CD8-positive, alpha-beta memory T cell (primary cell): ENCODE results near the gene DCP2. TPM values are rescaled to one million over a fixed set of nuclear protein-coding genes. Genes with fewer than 3 reads are reported as not detected.

Source experiments
- CTCF ChIA-PET: fragments of 350-600 bp; sonication (Branson Sonifier 250); formaldehyde crosslinking; loops from one replicate; lab custom pipeline; 2021; ENCODE audit warnings: antibody characterized with exemption; lab: Charles Lee
- POLR2A ChIA-PET: fragments of 350-600 bp; sonication (Branson Sonifier 250); formaldehyde crosslinking; loops from one replicate; lab custom pipeline; 2021; ENCODE audit warnings: antibody characterized with exemption; lab: Charles Lee
- DNase-seq, 5 donors: peaks; one replicate each; pipeline versions ENCODE4 v3.0.0 to v3.0.0-alpha.2; 2020 to 2022; ENCODE audit warnings: mixed read lengths in 1 of 5
- H3K27ac ChIP-seq: one replicate; pipeline ENCODE4 v1.7.0; 2013; ENCODE audit warnings: low read depth, mild to moderate bottlenecking, low read length, moderate library complexity
- H3K27me3 ChIP-seq: 2 replicates; pipeline ENCODE4 v1.7.0; 2013; ENCODE audit warnings: low read length, mild to moderate bottlenecking; ENCODE audit not compliant: insufficient read depth, poor library complexity, severe bottlenecking
- H3K36me3 ChIP-seq: 2 replicates; pipeline ENCODE4 v1.7.0; 2013; ENCODE audit warnings: mild to moderate bottlenecking, low read length, moderate library complexity; ENCODE audit not compliant: insufficient read depth
- H3K4me1 ChIP-seq: 2 replicates; pipeline ENCODE4 v1.7.0; 2013; ENCODE audit warnings: mild to moderate bottlenecking, low read length, moderate library complexity; ENCODE audit not compliant: insufficient read depth
- H3K4me3 ChIP-seq: 2 replicates; pipeline ENCODE4 v1.7.0; 2013; ENCODE audit warnings: mild to moderate bottlenecking, low read length
- H3K9me3 ChIP-seq: 2 replicates; pipeline ENCODE4 v1.7.0; 2013; ENCODE audit warnings: mild to moderate bottlenecking, low read length
- H3K27ac Mint-ChIP-seq, 8 donors: one replicate each; pipeline ENCODE4 v1.8.0; 2020 to 2021; ENCODE audit warnings: mixed read lengths in 8 of 8, mild to moderate bottlenecking in 6 of 8, inconsistent platforms in 3 of 8, moderate library complexity in 3 of 8
- H3K27me3 Mint-ChIP-seq, 2 donors: one replicate each; pipeline ENCODE4 v1.8.0; 2020 to 2021; ENCODE audit warnings: mixed read lengths in 2 of 2, mild to moderate bottlenecking in 1 of 2, moderate library complexity in 1 of 2
- H3K36me3 Mint-ChIP-seq, 3 donors: one replicate each; pipeline ENCODE4 v1.8.0; 2020 to 2021; ENCODE audit warnings: mixed read lengths in 3 of 3, inconsistent platforms in 1 of 3, mild to moderate bottlenecking in 1 of 3
- H3K4me1 Mint-ChIP-seq, 3 donors: one replicate each; pipeline ENCODE4 v1.8.0; 2020 to 2021; ENCODE audit warnings: mixed read lengths in 3 of 3, inconsistent platforms in 1 of 3, mild to moderate bottlenecking in 1 of 3
- H3K4me3 Mint-ChIP-seq, 7 donors: one replicate each; pipeline ENCODE4 v1.8.0; 2020 to 2021; ENCODE audit warnings: mixed read lengths in 7 of 7, mild to moderate bottlenecking in 6 of 7, moderate library complexity in 4 of 7, inconsistent platforms in 2 of 7
- H3K9me3 Mint-ChIP-seq, 5 donors: one replicate each; pipeline ENCODE4 v1.8.0; 2020 to 2022; ENCODE audit warnings: mixed read lengths in 5 of 5, mild to moderate bottlenecking in 3 of 5, moderate library complexity in 2 of 5, inconsistent platforms in 1 of 5
- polyA plus RNA-seq: library from polyadenylated mRNA; unstranded; fragments of 300-500 nt; fragmentation: Illumina TruSeq; gene quantifications from one replicate; pipeline ENCODE4 v1.2.3, GENCODE V29; 2021
- total RNA-seq, 2 experiments: library from RNA; stranded (reverse); gene quantifications; one replicate each; pipeline ENCODE4 v1.2.3, GENCODE V29; 2021

The DCP2 gene
- total RNA-seq (10 to 100 TPM; 54.5 to 61.5 TPM), polyA plus RNA-seq (59.5 TPM)

- Mint-ChIP-seq H3K36me3 (peaks cover 0 to 26% (median 0%) of the 10 kb centered on the region in 3 donors), H3K4me3 (peak within 1 kb of the TSS; percentile 93 to 99 (median 98)), H3K27me3 (peaks cover 0 to 2% of the 10 kb centered on the region in 2 donors), H3K4me1 (peaks cover 43 to 57% (median 55%) of the 10 kb centered on the region in 3 donors), H3K27ac (peak within 1 kb of the TSS; percentile 91 to 99 (median 96)), H3K9me3 (no peaks in the 10 kb centered on the region)
- Histone ChIP-seq H3K4me1 (peaks cover 48% of the 10 kb centered on the region), H3K4me3 (peak within 1 kb of the TSS; percentile 74), H3K27me3 (no peaks in the 10 kb centered on the region), H3K36me3 (no peaks in the 10 kb centered on the region), H3K27ac (peak within 1 kb of the TSS; percentile 84), H3K9me3 (no peaks in the 10 kb centered on the region)
- CTCF ChIA-PET, result interaction anchor here (0.7 to 1.8 kb wide), 10 partner anchors 9 to 535 kb away, joined by 3 to 14 read pairs (median 3); partner anchors contain the start of gene REEP5
- DNase-seq, result peak; percentile 91 to 97 (median 97)
- POLR2A ChIA-PET, result interaction anchor here (0.7 to 2.3 kb wide), 8 partner anchors 45 to 537 kb away, joined by 3 to 21 read pairs (median 6); partner anchors contain the start of genes REEP5, SRP19 and YTHDC2
Observed at GRCh38 chr5:112976432-112977309, at the start of gene DCP2. TSS of gene DCP2 (plus strand) at chr5:112976798. CDS start at chr5:112976934, 136 bp downstream.

- no peaks in the 10 kb centered on the region for H3K36me3 ChIP-seq
- peak overlapping the region; percentile 34 to 97 (median 91) for H3K27ac Mint-ChIP-seq
- H3K4me3 Mint-ChIP-seq, result peak overlapping the region; percentile 37 to 84 (median 73)
- H3K27me3 ChIP-seq, result no peaks in the 10 kb centered on the region
- H3K36me3 Mint-ChIP-seq, result no peaks in the 10 kb centered on the region
- H3K27ac ChIP-seq, result no peak overlapping the region
- no peaks in the 10 kb centered on the region for H3K9me3 ChIP-seq
- H3K4me3 ChIP-seq, result peak overlapping the region; percentile 35
- H3K4me1 Mint-ChIP-seq, result peaks cover 42 to 55% (median 46%) of the 10 kb centered on the region in 3 donors
- POLR2A ChIA-PET, result interaction anchor here (0.9 to 1.5 kb wide), 2 partner anchors 17 to 47 kb away, joined by 5 read pairs; partner anchors contain the start of gene DCP2
- H3K27me3 Mint-ChIP-seq, result no peaks in the 10 kb centered on the region
- H3K9me3 Mint-ChIP-seq, result no peaks in the 10 kb centered on the region
- DNase-seq, result no peak
- CTCF ChIA-PET, result interaction anchor here (1.1 kb wide), 1 partner anchor 32 kb away, joined by 4 read pairs; no protein-coding TSS in a partner anchor
- H3K4me1 ChIP-seq, result peaks cover 38% of the 10 kb centered on the region
Observed at GRCh38 chr5:112929336-112930081, 47.1 kb upstream of the DCP2 start.

- peaks cover 38% of the 10 kb centered on the region for H3K4me1 ChIP-seq
- Mint-ChIP-seq H3K9me3 (no peaks in the 10 kb centered on the region), H3K4me1 (peaks cover 42 to 53% (median 43%) of the 10 kb centered on the region in 3 donors), H3K36me3 (no peaks in the 10 kb centered on the region), H3K4me3 (peak overlapping the region; percentile 37 to 84 (median 62)), H3K27me3 (no peaks in the 10 kb centered on the region), H3K27ac (peak overlapping the region; percentile 34 to 91 (median 72))
- H3K27me3 ChIP-seq, result no peaks in the 10 kb centered on the region
- DNase-seq, result peak in 2 of 5 donors; percentile 58 to 74
- no peak overlapping the region for H3K27ac ChIP-seq
- CTCF ChIA-PET, result interaction anchor here (0.7 to 1.1 kb wide), 2 partner anchors 32 to 33 kb away, joined by 3 to 4 read pairs; no protein-coding TSS in a partner anchor
- no peak overlapping the region for H3K4me3 ChIP-seq
- POLR2A ChIA-PET, result interaction anchor here (0.6 to 1.5 kb wide), 3 partner anchors 16 to 583 kb away, joined by 4 to 5 read pairs (median 5); partner anchors contain the start of gene DCP2
- H3K36me3 ChIP-seq, result no peaks in the 10 kb centered on the region
- H3K9me3 ChIP-seq, result no peaks in the 10 kb centered on the region
Observed at GRCh38 chr5:112930082-112930344, 46.6 kb upstream of the DCP2 start.

- Mint-ChIP-seq H3K9me3 (no peaks in the 10 kb centered on the region), H3K4me1 (peaks cover 42 to 53% (median 43%) of the 10 kb centered on the region in 3 donors), H3K27me3 (no peaks in the 10 kb centered on the region), H3K36me3 (no peaks in the 10 kb centered on the region), H3K4me3 (no peak overlapping the region), H3K27ac (peak overlapping the region in 4 of 8 donors; percentile 0 to 79 (median 45))
- Histone ChIP-seq H3K4me1 (peaks cover 38% of the 10 kb centered on the region), H3K4me3 (no peak overlapping the region), H3K9me3 (no peaks in the 10 kb centered on the region), H3K27ac (no peak overlapping the region), H3K36me3 (no peaks in the 10 kb centered on the region), H3K27me3 (no peaks in the 10 kb centered on the region)
- CTCF ChIA-PET, result no interaction called here
- POLR2A ChIA-PET, result no interaction called here
- DNase-seq, result no peak
Observed at GRCh38 chr5:112931473-112931872, 45.1 kb upstream of the DCP2 start.

- H3K4me1 Mint-ChIP-seq, result peaks cover 36 to 42% (median 36%) of the 10 kb centered on the region in 3 donors
- POLR2A ChIA-PET, result no interaction called here
- no peaks in the 10 kb centered on the region for H3K27me3 Mint-ChIP-seq
- H3K36me3 ChIP-seq, result no peaks in the 10 kb centered on the region
- H3K27ac Mint-ChIP-seq, result no peak overlapping the region
- no peak overlapping the region for H3K27ac ChIP-seq
- H3K4me1 ChIP-seq, result peaks cover 30% of the 10 kb centered on the region
- no peaks in the 10 kb centered on the region for H3K27me3 ChIP-seq
- peaks cover 0 to 2% (median 0%) of the 10 kb centered on the region in 3 donors for H3K36me3 Mint-ChIP-seq
- H3K9me3 ChIP-seq, result no peaks in the 10 kb centered on the region
- no peak overlapping the region for H3K4me3 ChIP-seq
- H3K9me3 Mint-ChIP-seq, result no peaks in the 10 kb centered on the region
- no peak for DNase-seq
- CTCF ChIA-PET, result no interaction called here
- no peak overlapping the region for H3K4me3 Mint-ChIP-seq
Observed at GRCh38 chr5:112933105-112933504, 43.5 kb upstream of the DCP2 start.

GRCh38 chr5:112933651-112934365 lies 42.8 kb upstream of the DCP2 start:
- Histone ChIP-seq H3K27me3 (no peaks in the 10 kb centered on the region), H3K4me1 (peaks cover 23% of the 10 kb centered on the region), H3K36me3 (no peaks in the 10 kb centered on the region), H3K27ac (no peak overlapping the region), H3K9me3 (no peaks in the 10 kb centered on the region), H3K4me3 (no peak overlapping the region)
- peaks cover 0 to 2% (median 0%) of the 10 kb centered on the region in 3 donors for H3K36me3 Mint-ChIP-seq
- H3K4me1 Mint-ChIP-seq, result peaks cover 28 to 35% (median 29%) of the 10 kb centered on the region in 3 donors
- H3K27ac Mint-ChIP-seq, result no peak overlapping the region
- POLR2A ChIA-PET, result no interaction called here
- no peaks in the 10 kb centered on the region for H3K27me3 Mint-ChIP-seq
- H3K4me3 Mint-ChIP-seq, result no peak overlapping the region
- H3K9me3 Mint-ChIP-seq, result no peaks in the 10 kb centered on the region
- CTCF ChIA-PET, result interaction anchor here (1.7 kb wide), 1 partner anchor 12 kb away, joined by 4 read pairs; no protein-coding TSS in a partner anchor
- no peak for DNase-seq

GRCh38 chr5:112934366-112934663 lies 42.3 kb upstream of the DCP2 start:
- no peak overlapping the region for H3K27ac Mint-ChIP-seq
- H3K4me3 Mint-ChIP-seq, result no peak overlapping the region
- H3K4me1 Mint-ChIP-seq, result peaks cover 23 to 30% (median 24%) of the 10 kb centered on the region in 3 donors
- H3K4me1 ChIP-seq, result peaks cover 18% of the 10 kb centered on the region
- POLR2A ChIA-PET, result no interaction called here
- H3K36me3 ChIP-seq, result no peaks in the 10 kb centered on the region
- peaks cover 0 to 2% (median 0%) of the 10 kb centered on the region in 3 donors for H3K36me3 Mint-ChIP-seq
- DNase-seq, result no peak
- no peak overlapping the region for H3K27ac ChIP-seq
- no peaks in the 10 kb centered on the region for H3K9me3 ChIP-seq
- CTCF ChIA-PET, result interaction anchor here (1.7 kb wide), 1 partner anchor 13 kb away, joined by 4 read pairs; no protein-coding TSS in a partner anchor
- H3K9me3 Mint-ChIP-seq, result no peaks in the 10 kb centered on the region
- no peaks in the 10 kb centered on the region for H3K27me3 ChIP-seq
- no peaks in the 10 kb centered on the region for H3K27me3 Mint-ChIP-seq
- no peak overlapping the region for H3K4me3 ChIP-seq
